ENCODE results near the gene ZFAND2A.

DNA sequence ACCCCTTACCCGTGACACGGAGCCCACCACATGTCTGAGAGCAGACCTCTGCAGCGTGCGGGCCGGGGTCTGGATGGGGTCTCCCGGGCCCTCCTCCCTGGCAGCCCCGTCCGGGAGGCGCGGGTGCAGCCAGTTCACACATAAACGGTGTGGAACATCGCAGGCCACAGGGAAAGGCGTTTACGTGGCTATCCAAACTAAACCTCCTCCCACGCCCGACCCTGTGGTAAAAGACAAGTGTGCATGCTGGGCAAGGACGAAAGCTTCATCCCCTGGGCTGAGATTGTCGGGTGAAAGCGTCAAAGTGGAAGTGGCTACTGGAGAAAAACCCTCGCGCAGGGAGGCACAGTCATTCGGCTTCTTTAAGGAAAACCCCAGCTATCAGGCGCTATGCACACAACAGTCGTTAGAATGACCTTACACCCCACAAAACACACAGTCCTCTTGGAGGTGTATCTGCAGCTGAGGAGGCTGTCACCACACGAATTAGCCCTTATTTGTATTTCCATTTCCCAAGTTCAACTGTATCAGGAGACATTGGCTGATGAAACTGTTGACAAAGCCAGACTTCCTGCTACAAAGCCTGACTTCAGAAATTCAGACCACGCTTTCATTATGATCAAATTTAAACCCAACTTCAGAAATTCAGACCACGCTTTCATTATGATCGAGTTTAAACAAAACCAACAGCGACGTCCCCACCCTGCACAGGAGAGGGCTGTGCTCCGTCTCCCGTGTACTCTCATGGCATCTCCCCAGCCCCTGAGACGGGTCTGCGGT is 56.8 kb downstream of the ZFAND2A start:
- TF ChIP-seq, protein P1, sequence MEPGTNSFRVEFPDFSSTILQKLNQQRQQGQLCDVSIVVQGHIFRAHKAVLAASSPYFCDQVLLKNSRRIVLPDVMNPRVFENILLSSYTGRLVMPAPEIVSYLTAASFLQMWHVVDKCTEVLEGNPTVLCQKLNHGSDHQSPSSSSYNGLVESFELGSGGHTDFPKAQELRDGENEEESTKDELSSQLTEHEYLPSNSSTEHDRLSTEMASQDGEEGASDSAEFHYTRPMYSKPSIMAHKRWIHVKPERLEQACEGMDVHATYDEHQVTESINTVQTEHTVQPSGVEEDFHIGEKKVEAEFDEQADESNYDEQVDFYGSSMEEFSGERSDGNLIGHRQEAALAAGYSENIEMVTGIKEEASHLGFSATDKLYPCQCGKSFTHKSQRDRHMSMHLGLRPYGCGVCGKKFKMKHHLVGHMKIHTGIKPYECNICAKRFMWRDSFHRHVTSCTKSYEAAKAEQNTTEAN (CRISPR knock-in tag; IDR thresholded peaks at IDR 0.05), result no peak
- no peak for TF ChIP-seq ELF4 (CRISPR knock-in tag; IDR thresholded peaks at IDR 0.05; ENCODE audit: low read depth)

All from WTC11 (cell line).